SK-N-MC (cell line): ENCODE data around the gene ROGDI.

Experiments
- EZH2 ChIP-seq: fragments of 200-600 bp; sonication (generic); IDR thresholded peaks from one replicate; pipeline ENCODE4 v1.6.1; 2017; ENCODE audit warnings: antibody characterized with exemption
- POLR2AphosphoS5 ChIP-seq: IDR thresholded peaks from 2 replicates; pipeline ENCODE4 v1.6.1; 2012; ENCODE audit warnings: mild to moderate bottlenecking, low read depth, low read length, borderline replicate concordance

DNA sequence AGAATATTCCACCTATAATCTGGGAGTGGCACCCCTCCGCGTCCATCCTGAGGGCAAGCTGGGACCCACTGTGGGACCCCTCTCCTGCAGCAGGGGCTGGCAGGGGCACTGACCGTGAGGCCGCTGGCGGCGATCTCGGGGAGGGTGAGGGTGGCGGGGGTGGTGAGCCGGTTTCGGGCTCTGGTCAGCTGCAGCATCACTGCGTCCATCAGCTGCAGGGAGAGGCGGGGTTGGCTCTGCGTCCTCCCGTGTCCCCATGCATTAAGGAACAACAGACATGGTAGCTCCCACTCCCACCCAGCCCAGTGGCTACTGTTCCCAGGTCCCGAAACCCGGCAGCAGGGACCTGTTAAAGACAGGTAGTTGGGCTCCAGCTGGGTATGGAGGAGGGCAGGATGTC, 4.0 kb downstream of the ROGDI start:
- TF ChIP-seq POLR2AphosphoS5 (no peak), EZH2 (no peak)
